ENCODE data around the gene ATL3. TPM values are rescaled to one million over a fixed set of nuclear protein-coding genes. Genes with fewer than 3 reads are reported as not detected.

ATL3 gene
- total RNA-seq, 3 donors from 2014 or later (not counting 1 experiment from before 2014, with no cell fraction given), result 35.7 to 46.8 (median 41.6) TPM

- DNase-seq, result peak; percentile 33 to 57
- 3% methylated on average over 63 of the region's 63 CpGs for WGBS (ENCODE audit: insufficient coverage)
- peak; percentile 19 to 50 (median 33) for ATAC-seq
Measured at GRCh38 chr11:63670433-63671321, 499 bp downstream of the ATL3 start.

GRCh38 chr11:63670096-63670432 lies 1.1 kb downstream of the ATL3 start:
- ATAC-seq (no peak), DNase-seq (no peak)
- H3K4me1 ChIP-seq (ENCODE audit: control insufficient read depth, insufficient read depth, low read length), result peaks cover 9% of the 10 kb centered on the region
- H3K36me3 Mint-ChIP-seq, result no peaks in the 10 kb centered on the region
- H3K4me1 Mint-ChIP-seq, result peaks cover 14 to 24% of the 10 kb centered on the region in 2 donors
- H3K36me3 ChIP-seq (ENCODE audit: control insufficient read depth, insufficient read depth, low read length), result no peaks in the 10 kb centered on the region
- no peaks in the 10 kb centered on the region for H3K27me3 Mint-ChIP-seq (ENCODE audit: low read depth in 2 of 2)
- H3K9me3 Mint-ChIP-seq, result no peaks in the 10 kb centered on the region
- no peak for TF ChIP-seq CTCF (IDR thresholded peaks at IDR 0.05)
- no peak overlapping the region for H3K4me3 ChIP-seq (ENCODE audit: low read length)
- intact Hi-C loops (cut with micrococcal nuclease), result no loop called here
- H3K27ac Mint-ChIP-seq, result peak overlapping the region; percentile 79 to 81
- H3K4me3 Mint-ChIP-seq, result peak overlapping the region; percentile 91
- H3K9me3 ChIP-seq (ENCODE audit: control insufficient read depth, insufficient read depth, low read length), result no peaks in the 10 kb centered on the region
- H3K27ac ChIP-seq (ENCODE audit: low read length), result peak overlapping the region; percentile 43
- no peaks in the 10 kb centered on the region for H3K27me3 ChIP-seq (ENCODE audit: control insufficient read depth, insufficient read depth, low read length)
- WGBS (ENCODE audit: insufficient coverage), result 76% methylated on average over 7 of the region's 7 CpGs

More at GRCh38 chr11:63670433-63671321, 499 bp downstream of the ATL3 start:
- Histone ChIP-seq H3K9me3 (ENCODE audit: control insufficient read depth, insufficient read depth, low read length) (no peaks in the 10 kb centered on the region), H3K4me1 (ENCODE audit: control insufficient read depth, insufficient read depth, low read length) (peaks cover 9% of the 10 kb centered on the region), H3K27me3 (ENCODE audit: control insufficient read depth, insufficient read depth, low read length) (no peaks in the 10 kb centered on the region), H3K27ac (ENCODE audit: low read length) (peak overlapping the region; percentile 61), H3K36me3 (ENCODE audit: control insufficient read depth, insufficient read depth, low read length) (no peaks in the 10 kb centered on the region), H3K4me3 (ENCODE audit: low read length) (peak overlapping the region; percentile 75)
- Mint-ChIP-seq H3K9me3 (no peaks in the 10 kb centered on the region), H3K27me3 (ENCODE audit: low read depth in 2 of 2) (no peaks in the 10 kb centered on the region), H3K27ac (peak overlapping the region; percentile 79 to 81), H3K36me3 (no peaks in the 10 kb centered on the region), H3K4me1 (peaks cover 14 to 24% of the 10 kb centered on the region in 2 donors), H3K4me3 (peak overlapping the region; percentile 91)
- intact Hi-C loops (cut with micrococcal nuclease), result loop anchor here (1.0 kb wide), 1 partner anchor 11 kb away; the partner anchor contains the start of gene RTN3
- TF ChIP-seq CTCF (IDR thresholded peaks at IDR 0.05), result no peak

- ATAC-seq (no peak), DNase-seq (no peak)
- intact Hi-C loops (cut with micrococcal nuclease), result no loop called here
- Mint-ChIP-seq H3K27ac (peak overlapping the region in 1 of 2 donors; percentile 14), H3K36me3 (no peaks in the 10 kb centered on the region), H3K4me3 (no peak overlapping the region), H3K27me3 (ENCODE audit: low read depth in 2 of 2) (no peaks in the 10 kb centered on the region), H3K9me3 (no peaks in the 10 kb centered on the region), H3K4me1 (peaks cover 22 to 24% of the 10 kb centered on the region in 2 donors)
- Histone ChIP-seq H3K4me3 (ENCODE audit: low read length) (no peak overlapping the region), H3K27me3 (ENCODE audit: control insufficient read depth, insufficient read depth, low read length) (no peaks in the 10 kb centered on the region), H3K27ac (ENCODE audit: low read length) (no peak overlapping the region), H3K4me1 (ENCODE audit: control insufficient read depth, insufficient read depth, low read length) (peaks cover 9% of the 10 kb centered on the region), H3K36me3 (ENCODE audit: control insufficient read depth, insufficient read depth, low read length) (no peaks in the 10 kb centered on the region), H3K9me3 (ENCODE audit: control insufficient read depth, insufficient read depth, low read length) (no peaks in the 10 kb centered on the region)
- WGBS (ENCODE audit: insufficient coverage), result no CpG with 5 or more reads among the region's 3 CpGs
- no peak for TF ChIP-seq CTCF (IDR thresholded peaks at IDR 0.05)
Measured at GRCh38 chr11:63667995-63668795, 3.0 kb downstream of the ATL3 start.

Measured in natural killer cell (primary cell).